ENCODE data around the gene ACOT7. TPM values are rescaled to one million over a fixed set of nuclear protein-coding genes. Genes with fewer than 3 reads are reported as not detected.
A peak's percentile ranks its signal among the peaks of the same experiment; 100 is the strongest.

The ACOT7 gene
- total RNA-seq, 4 donors from 2014 or later: 21.1 to 27.7 (median 24.6) TPM

DNA sequence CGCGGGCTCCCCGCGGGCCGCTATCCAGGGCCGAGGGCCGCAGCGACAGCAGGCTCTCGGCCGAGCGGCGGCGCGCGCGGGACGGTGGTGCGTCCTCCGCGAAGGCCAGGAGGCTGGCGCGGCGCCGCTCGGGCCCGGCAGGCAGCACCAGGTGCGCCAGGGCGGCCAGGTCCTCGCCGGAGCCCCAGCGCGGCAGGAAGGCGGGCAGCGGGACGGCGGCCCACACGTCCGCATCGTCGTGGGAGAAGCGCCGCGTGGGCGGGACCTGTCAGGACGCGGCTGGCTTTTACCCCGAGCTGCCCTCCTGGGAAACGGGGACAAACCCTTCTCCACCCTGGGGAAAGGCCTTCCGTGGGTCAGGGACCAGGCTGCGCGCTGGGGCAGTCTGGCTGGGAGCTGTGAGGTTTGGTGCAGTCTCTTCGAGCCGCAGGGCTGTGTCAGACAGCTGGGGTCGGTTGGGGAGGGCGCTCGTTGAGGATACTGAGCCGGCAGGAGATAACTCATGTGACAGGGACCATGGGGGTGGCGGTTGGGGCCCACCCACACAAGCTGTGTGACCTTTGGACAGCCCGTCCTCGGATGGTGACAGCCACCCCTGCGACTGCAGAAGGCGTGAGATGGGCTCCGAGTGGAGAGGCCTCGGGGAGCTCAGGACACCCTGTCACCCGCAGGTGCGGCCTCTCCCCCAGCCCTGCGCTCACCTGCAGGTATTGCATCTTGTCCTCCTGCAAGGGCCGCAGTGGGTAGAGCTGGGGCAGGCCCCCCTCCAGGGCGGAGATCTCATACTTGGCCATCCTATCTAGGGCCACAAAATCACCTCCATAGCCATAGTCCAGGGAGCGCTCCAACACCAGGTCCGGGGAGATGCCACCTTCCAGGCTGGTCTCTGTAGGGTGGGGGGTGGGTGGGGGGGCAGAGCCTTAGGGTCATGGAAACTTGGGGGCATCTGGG is 143.6 kb downstream of the ACOT7 start:
- TF ChIP-seq POLR2A (IDR thresholded peaks at IDR 0.05): no peak
- H3K4me3 ChIP-seq (ENCODE audit: low read depth, poor library complexity, severe bottlenecking): no peak overlapping the region
- intact Hi-C loops (cut with DNase I; ENCODE audit: low total_unique reads): loop anchor here (5.0 to 10.0 kb wide), 2 partner anchors 147 to 195 kb away; no protein-coding TSS in a partner anchor
- 30 to 33% methylated on average over 39 to 47 of the region's 71 CpGs for whole genome bisulfite sequencing, 2 donors
- DNase-seq (ENCODE audit: low spot score in 2 of 2): no peak

DNA sequence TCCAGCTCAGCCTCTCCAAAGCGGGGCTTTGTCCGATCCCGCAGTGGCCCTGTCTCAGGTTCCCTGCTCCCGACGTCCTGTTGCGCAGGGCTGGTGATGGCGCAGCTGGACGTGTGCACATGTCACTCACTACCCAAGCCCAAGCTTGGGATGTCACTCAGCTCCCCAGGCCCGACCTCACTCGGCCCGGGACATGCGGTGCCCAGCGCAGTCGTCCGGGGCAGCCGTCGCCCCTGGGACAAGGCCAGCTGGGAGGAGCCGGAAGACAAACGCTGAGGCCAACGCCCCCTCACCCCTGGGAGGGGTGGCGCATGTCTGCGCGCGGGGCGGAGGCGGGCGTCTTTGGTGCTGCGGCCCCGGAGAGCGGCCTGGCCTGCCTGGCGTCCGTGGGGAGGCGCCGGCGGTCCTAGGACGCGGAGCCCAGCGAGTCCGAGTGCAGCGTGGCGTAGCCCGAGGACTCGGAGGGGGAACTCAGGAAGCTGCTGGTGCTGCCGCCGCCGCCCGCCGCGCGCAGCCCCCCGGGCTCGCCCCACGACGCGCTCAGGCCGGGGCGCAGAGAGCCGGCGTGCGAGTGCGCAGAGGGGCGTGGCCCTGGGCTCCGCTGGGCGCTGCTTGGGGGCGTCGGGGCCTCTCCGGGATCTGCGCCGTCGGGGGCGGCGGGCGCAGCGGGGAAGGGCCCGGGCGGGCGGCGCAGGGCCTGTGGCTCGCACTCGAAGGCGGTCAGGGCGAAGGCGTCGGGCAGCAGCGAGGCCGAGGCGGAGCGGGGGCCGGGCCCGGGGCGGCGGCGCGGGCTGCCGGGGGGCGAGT is 144.4 kb downstream of the ACOT7 start:
- H3K4me3 ChIP-seq (ENCODE audit: low read depth, poor library complexity, severe bottlenecking): no peak overlapping the region
- intact Hi-C loops (cut with DNase I; ENCODE audit: low total_unique reads): loop anchor here (5.0 to 10.0 kb wide), 2 partner anchors 148 to 194 kb away; no protein-coding TSS in a partner anchor
- TF ChIP-seq, protein P1, sequence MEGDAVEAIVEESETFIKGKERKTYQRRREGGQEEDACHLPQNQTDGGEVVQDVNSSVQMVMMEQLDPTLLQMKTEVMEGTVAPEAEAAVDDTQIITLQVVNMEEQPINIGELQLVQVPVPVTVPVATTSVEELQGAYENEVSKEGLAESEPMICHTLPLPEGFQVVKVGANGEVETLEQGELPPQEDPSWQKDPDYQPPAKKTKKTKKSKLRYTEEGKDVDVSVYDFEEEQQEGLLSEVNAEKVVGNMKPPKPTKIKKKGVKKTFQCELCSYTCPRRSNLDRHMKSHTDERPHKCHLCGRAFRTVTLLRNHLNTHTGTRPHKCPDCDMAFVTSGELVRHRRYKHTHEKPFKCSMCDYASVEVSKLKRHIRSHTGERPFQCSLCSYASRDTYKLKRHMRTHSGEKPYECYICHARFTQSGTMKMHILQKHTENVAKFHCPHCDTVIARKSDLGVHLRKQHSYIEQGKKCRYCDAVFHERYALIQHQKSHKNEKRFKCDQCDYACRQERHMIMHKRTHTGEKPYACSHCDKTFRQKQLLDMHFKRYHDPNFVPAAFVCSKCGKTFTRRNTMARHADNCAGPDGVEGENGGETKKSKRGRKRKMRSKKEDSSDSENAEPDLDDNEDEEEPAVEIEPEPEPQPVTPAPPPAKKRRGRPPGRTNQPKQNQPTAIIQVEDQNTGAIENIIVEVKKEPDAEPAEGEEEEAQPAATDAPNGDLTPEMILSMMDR (IDR thresholded peaks at IDR 0.05): no peak
- 6% methylated on average over 21 of the region's 96 CpGs; no CpG with 5 or more reads in 1 of the 2 donors for WGBS, 2 donors
- DNase-seq (ENCODE audit: low spot score in 2 of 2): no peak

DNA sequence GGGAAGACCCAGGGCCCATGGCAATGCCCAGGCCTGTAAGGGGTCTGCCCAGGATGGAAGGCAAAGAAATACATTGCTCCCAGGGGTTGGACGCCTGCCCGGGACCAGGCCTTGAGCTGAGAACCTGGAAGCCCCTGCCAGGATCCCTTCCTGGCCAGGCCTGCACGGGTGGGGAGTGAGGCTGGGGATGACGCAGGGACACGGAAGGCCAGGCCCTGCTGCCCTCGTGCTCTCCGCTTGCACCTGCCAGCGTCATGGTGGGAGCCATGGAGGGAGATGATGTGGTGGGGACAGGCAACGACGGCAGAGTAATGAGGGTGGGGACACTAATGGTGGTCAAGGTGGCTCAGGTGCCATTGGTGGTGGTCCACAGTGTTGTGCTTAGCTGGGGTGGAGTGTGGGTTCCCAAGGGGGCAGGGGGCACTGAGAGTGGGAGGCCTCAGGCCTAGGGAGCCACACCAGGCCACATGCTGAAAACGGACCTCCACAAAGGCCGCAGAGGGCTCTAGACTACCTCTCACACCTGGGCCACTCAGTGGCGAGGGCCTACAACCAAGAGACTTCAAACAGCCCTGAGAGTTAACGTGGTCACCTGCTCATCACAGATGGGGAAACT is 145.3 kb downstream of the ACOT7 start:
- no peak overlapping the region for H3K4me3 ChIP-seq (ENCODE audit: low read depth, poor library complexity, severe bottlenecking)
- WGBS, 2 donors: 78 to 79% methylated on average over 13 to 14 of the region's 14 CpGs
- no peak for TF ChIP-seq POLR2A (IDR thresholded peaks at IDR 0.05)
- TF ChIP-seq, protein P1 (IDR thresholded peaks at IDR 0.05): no peak
- DNase-seq (ENCODE audit: low spot score in 2 of 2): no peak
- intact Hi-C loops (cut with DNase I; ENCODE audit: low total_unique reads): loop anchor here (5.0 to 10.0 kb wide), 2 partner anchors 149 to 193 kb away; no protein-coding TSS in a partner anchor

DNA sequence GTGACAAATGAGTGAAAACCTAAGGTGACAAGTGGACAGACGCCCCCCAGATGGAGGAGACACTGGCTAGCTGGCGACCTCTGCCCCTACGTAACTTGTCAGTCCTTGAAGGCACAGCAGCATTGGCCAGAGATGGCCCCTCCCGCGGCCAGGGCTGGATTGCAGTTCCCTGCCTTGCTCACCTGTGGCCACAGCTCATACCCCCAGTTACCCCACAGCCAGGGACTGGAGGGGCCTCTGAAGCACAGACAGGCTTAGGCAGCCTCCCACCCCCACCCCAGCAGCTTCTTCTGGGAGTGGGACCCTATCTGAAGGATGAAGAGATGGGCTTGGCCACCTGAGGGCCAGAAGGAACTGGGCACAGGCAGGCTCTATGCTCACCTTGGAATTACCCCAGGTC is 145.9 kb downstream of the ACOT7 start:
- WGBS, 2 donors: 56 to 73% methylated on average over 5 of the region's 5 CpGs
- DNase-seq (ENCODE audit: low spot score in 2 of 2): no peak
- intact Hi-C loops (cut with DNase I; ENCODE audit: low total_unique reads): loop anchor here (2.0 to 10.0 kb wide), 3 partner anchors 99 to 193 kb away; no protein-coding TSS in a partner anchor
- no peak overlapping the region for H3K4me3 ChIP-seq (ENCODE audit: low read depth, poor library complexity, severe bottlenecking)
- TF ChIP-seq, protein P1 (IDR thresholded peaks at IDR 0.05): no peak
- TF ChIP-seq POLR2A (IDR thresholded peaks at IDR 0.05): no peak

DNA sequence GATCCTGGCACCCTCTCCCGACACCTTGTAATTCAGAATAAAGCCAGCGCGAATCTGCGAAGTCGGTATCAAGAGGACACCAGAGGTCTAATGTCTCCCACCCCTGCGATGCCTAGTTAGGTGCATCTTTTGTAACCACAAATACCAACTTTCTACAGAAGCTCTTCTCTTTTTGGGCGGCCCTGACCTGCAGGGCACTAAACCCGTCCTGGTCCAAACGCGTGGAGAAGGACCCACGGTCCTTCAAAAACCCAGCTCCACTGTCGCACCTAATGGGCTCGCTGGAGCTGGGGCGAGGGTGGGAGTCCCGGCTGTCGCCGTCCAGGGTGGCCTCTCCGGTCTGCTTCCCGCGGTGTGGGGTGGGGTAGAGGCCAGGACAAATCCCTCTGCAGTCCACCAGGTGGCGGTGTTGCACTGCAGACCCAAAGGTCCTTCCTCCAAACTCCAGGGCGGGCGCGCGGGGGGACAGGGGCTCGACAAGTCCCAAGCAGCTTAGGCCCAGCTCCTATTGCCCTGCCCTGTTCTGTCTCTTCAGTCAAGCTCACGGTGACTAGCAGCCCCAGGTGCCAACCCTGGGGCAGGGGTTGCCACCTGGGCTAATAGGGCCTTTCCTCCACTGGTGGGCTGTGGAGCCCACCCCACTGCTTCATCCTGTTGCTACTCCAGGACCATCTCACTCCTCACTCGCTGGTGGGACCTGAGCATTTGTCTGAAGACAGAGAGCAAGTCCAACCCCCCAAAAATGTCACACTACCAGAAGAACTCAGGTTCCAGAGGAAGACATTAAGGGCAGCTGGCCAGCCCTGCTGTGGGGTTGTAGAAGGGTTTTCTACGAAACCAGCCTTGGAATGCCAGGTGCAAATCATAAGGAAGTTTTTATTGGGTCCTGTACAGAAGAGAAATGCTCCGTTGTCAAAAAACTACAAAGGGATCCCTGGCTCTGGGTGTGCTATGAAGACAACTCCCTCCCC is 146.8 kb downstream of the ACOT7 start:
- no peak overlapping the region for H3K4me3 ChIP-seq (ENCODE audit: low read depth, poor library complexity, severe bottlenecking)
- intact Hi-C loops (cut with DNase I; ENCODE audit: low total_unique reads): loop anchor here (2.0 to 10.0 kb wide), 3 partner anchors 100 to 192 kb away; no protein-coding TSS in a partner anchor
- TF ChIP-seq, protein P1 (IDR thresholded peaks at IDR 0.05): peak in 1 of 3 donors; percentile 82
- no peak for TF ChIP-seq POLR2A (IDR thresholded peaks at IDR 0.05)
- WGBS, 2 donors: 3 to 5% methylated on average over 29 to 30 of the region's 30 CpGs
- peak; percentile 75 to 96 for DNase-seq (ENCODE audit: low spot score in 2 of 2)

Measured in lower leg skin (tissue), 4 donors.